Measurements from ENCODE around the gene ABCD2. TPM values are rescaled to one million over a fixed set of nuclear protein-coding genes. Genes with fewer than 3 reads are reported as not detected.
A peak's percentile ranks its signal among the peaks of the same experiment; 100 is the strongest.

ABCD2 gene
- total RNA-seq, 1 experiment from 2014 or later = not detected

- H3K36me3 ChIP-seq (ENCODE audit: low read depth, low read length) = no peaks in the 10 kb centered on the region
- intact Hi-C loops (cut with micrococcal nuclease) = loop anchor here (5.0 kb wide), 1 partner anchor 180 kb away; no protein-coding TSS in a partner anchor
- peaks cover 6% of the 10 kb centered on the region for H3K4me1 ChIP-seq (ENCODE audit: insufficient read depth, low read length)
- H3K9me2 ChIP-seq (replicated peaks; ENCODE audit: low read length) = no peaks in the 10 kb centered on the region
- DNase-seq (no peak), ATAC-seq (no peak)
- no peaks in the 10 kb centered on the region for H3K27me3 ChIP-seq (ENCODE audit: low read length)
- H3K79me2 ChIP-seq (ENCODE audit: low read length) = no peaks in the 10 kb centered on the region
- H2AFZ ChIP-seq (ENCODE audit: low read length) = no peak overlapping the region
- no peaks in the 10 kb centered on the region for H3K9me3 ChIP-seq (ENCODE audit: low read length)
- H4K20me1 ChIP-seq (ENCODE audit: low read length) = no peaks in the 10 kb centered on the region
- no TSS peak for BruUV-seq (replicated peaks)
- H3K4me2 ChIP-seq (ENCODE audit: low read length) = no peak overlapping the region
- H3K9ac ChIP-seq (ENCODE audit: low read length) = no peak overlapping the region
- H3K4me3 ChIP-seq (ENCODE audit: low read length) = no peak overlapping the region
- CTCF ChIA-PET = interaction anchor here (0.6 kb wide), 1 partner anchor 33 kb away, joined by 4 read pairs; no protein-coding TSS in a partner anchor
- no peak overlapping the region for H3K27ac ChIP-seq (ENCODE audit: low read length)
- POLR2A ChIA-PET (ENCODE audit: unreplicated experiment) = no interaction called here
- no peaks in the 10 kb centered on the region for H3F3A ChIP-seq (ENCODE audit: low read length, unreplicated experiment)
- TF ChIP-seq EZH2 (IDR thresholded peaks at IDR 0.05; ENCODE audit: low read length, unreplicated experiment) = no peak
- TF ChIP-seq CTCF (conservative IDR thresholded peaks at IDR 0.05; ENCODE audit: low read depth, low read length) = no peak
- TF ChIP-seq EZH2phosphoT487 (IDR thresholded peaks at IDR 0.05; ENCODE audit: borderline replicate concordance, low read length) = no peak
Measured at GRCh38 chr12:39586816-39587215, 32.8 kb downstream of the ABCD2 start.

- peak overlapping the region; percentile 14; the same call in 1 of the 2 replicates for H3K4me3 ChIP-seq (ENCODE audit: low read length)
- intact Hi-C loops (cut with micrococcal nuclease) = no loop called here
- TF ChIP-seq CTCF (conservative IDR thresholded peaks at IDR 0.05; ENCODE audit: low read depth, low read length) (no peak), EZH2 (IDR thresholded peaks at IDR 0.05; ENCODE audit: low read length, unreplicated experiment) (no peak), EZH2phosphoT487 (IDR thresholded peaks at IDR 0.05; ENCODE audit: borderline replicate concordance, low read length) (no peak)
- H3K9me2 ChIP-seq (replicated peaks; ENCODE audit: low read length) = no peaks in the 10 kb centered on the region
- H3K9me3 ChIP-seq (ENCODE audit: low read length) = no peaks in the 10 kb centered on the region
- no TSS peak for BruUV-seq (replicated peaks)
- H3K27me3 ChIP-seq (ENCODE audit: low read length) = no peaks in the 10 kb centered on the region
- H3K79me2 ChIP-seq (ENCODE audit: low read length) = no peaks in the 10 kb centered on the region
- ChIA-PET POLR2A (ENCODE audit: unreplicated experiment) (no interaction called here), CTCF (no interaction called here)
- no peaks in the 10 kb centered on the region for H3F3A ChIP-seq (ENCODE audit: low read length, unreplicated experiment)
- no peak overlapping the region for H3K9ac ChIP-seq (ENCODE audit: low read length)
- peaks cover 16% of the 10 kb centered on the region for H3K4me1 ChIP-seq (ENCODE audit: insufficient read depth, low read length)
- H3K36me3 ChIP-seq (ENCODE audit: low read depth, low read length) = no peaks in the 10 kb centered on the region
- H4K20me1 ChIP-seq (ENCODE audit: low read length) = no peaks in the 10 kb centered on the region
- ATAC-seq = peak; percentile 61
- DNase-seq = peak; percentile 71
- H2AFZ ChIP-seq (ENCODE audit: low read length) = 0 out of 2 replicates have a peak overlapping the region, but pooled peaks have one; percentile 14
- peak overlapping the region; percentile 50 for H3K4me2 ChIP-seq (ENCODE audit: low read length)
- no peak overlapping the region for H3K27ac ChIP-seq (ENCODE audit: low read length)
Measured at GRCh38 chr12:39581592-39581991, 38.0 kb downstream of the ABCD2 start.

- Histone ChIP-seq H3K36me3 (ENCODE audit: low read depth, low read length) (no peaks in the 10 kb centered on the region), H3K79me2 (ENCODE audit: low read length) (no peaks in the 10 kb centered on the region), H2AFZ (ENCODE audit: low read length) (no peak overlapping the region), H3K4me3 (ENCODE audit: low read length) (no peak overlapping the region), H3K4me1 (ENCODE audit: insufficient read depth, low read length) (peaks cover 11% of the 10 kb centered on the region; the same call in 1 of the 2 replicates), H3K4me2 (ENCODE audit: low read length) (no peak overlapping the region), H3K9ac (ENCODE audit: low read length) (no peak overlapping the region), H3K27me3 (ENCODE audit: low read length) (no peaks in the 10 kb centered on the region), H3K9me2 (replicated peaks; ENCODE audit: low read length) (no peaks in the 10 kb centered on the region; the same call in 1 of the 2 replicates), H4K20me1 (ENCODE audit: low read length) (no peaks in the 10 kb centered on the region), H3F3A (ENCODE audit: low read length, unreplicated experiment) (no peaks in the 10 kb centered on the region), H3K9me3 (ENCODE audit: low read length) (no peaks in the 10 kb centered on the region), H3K27ac (ENCODE audit: low read length) (no peak overlapping the region)
- TF ChIP-seq CTCF (conservative IDR thresholded peaks at IDR 0.05; ENCODE audit: low read depth, low read length) = no peak
- no peak for TF ChIP-seq EZH2 (IDR thresholded peaks at IDR 0.05; ENCODE audit: low read length, unreplicated experiment)
- TF ChIP-seq EZH2phosphoT487 (IDR thresholded peaks at IDR 0.05; ENCODE audit: borderline replicate concordance, low read length) = no peak
- DNase-seq (no peak), ATAC-seq (no peak)
- ChIA-PET POLR2A (ENCODE audit: unreplicated experiment) (no interaction called here), CTCF (no interaction called here)
- no TSS peak for BruUV-seq (replicated peaks)
- intact Hi-C loops (cut with micrococcal nuclease) = no loop called here
Measured at GRCh38 chr12:39575498-39575875, 44.1 kb downstream of the ABCD2 start.
